Left colon (tissue), 2 donors: ENCODE measurements around the gene NT5DC1. TPM values are rescaled to one million over a fixed set of nuclear protein-coding genes. Genes with fewer than 3 reads are reported as not detected.

Source experiments
- ATAC-seq: fragments of 200-7000 bp; cut with Tn5 transposase; one replicate; pipeline ENCODE4 v1.9.1; 2020; ENCODE audit warnings: mild to moderate bottlenecking, moderate library complexity
- DNase-seq, 2 donors: peaks; one replicate each; pipeline ENCODE4 v3.0.0-alpha.2; 2020
- intact Hi-C, 2 donors: fragments of 100-400 bp; cut with DNase I in 1 of 2; cut with micrococcal nuclease in 1 of 2; formaldehyde crosslinking; loops; one replicate each; pipeline versions ENCODE4 v1.11.2 to v1.14.0; 2022; cut with DNase I, micrococcal nuclease
- long read RNA-seq: library from polyadenylated mRNA; unstranded; transcript quantifications from one replicate; pipeline ENCODE4 v2.0.0, GENCODE V29; 2021
- total RNA-seq, 2 donors: library from RNA; stranded (reverse); fragmentation: NEBNext Ultra II Directional; extraction: Animal tissue kit (Norgen Biotek cat#: 25700); gene quantifications; one replicate each; pipeline ENCODE4 v1.2.1, GENCODE V29; 2021
- donor health status: DM: no; HTN: no; CAD: no.
- donor health status: DM: yes; HTN: yes; CAD: no.

The NT5DC1 gene
- total RNA-seq: 10 to 100 TPM; 43.7 to 45.2 TPM
- long read RNA-seq, full-length matches to known transcripts: 63 of 74 reads
- long read RNA-seq, partial matches to known transcripts: 4 of 74 reads
- long read RNA-seq, other reads (novel, unspliced or antisense): 7 of 74 reads

DNA sequence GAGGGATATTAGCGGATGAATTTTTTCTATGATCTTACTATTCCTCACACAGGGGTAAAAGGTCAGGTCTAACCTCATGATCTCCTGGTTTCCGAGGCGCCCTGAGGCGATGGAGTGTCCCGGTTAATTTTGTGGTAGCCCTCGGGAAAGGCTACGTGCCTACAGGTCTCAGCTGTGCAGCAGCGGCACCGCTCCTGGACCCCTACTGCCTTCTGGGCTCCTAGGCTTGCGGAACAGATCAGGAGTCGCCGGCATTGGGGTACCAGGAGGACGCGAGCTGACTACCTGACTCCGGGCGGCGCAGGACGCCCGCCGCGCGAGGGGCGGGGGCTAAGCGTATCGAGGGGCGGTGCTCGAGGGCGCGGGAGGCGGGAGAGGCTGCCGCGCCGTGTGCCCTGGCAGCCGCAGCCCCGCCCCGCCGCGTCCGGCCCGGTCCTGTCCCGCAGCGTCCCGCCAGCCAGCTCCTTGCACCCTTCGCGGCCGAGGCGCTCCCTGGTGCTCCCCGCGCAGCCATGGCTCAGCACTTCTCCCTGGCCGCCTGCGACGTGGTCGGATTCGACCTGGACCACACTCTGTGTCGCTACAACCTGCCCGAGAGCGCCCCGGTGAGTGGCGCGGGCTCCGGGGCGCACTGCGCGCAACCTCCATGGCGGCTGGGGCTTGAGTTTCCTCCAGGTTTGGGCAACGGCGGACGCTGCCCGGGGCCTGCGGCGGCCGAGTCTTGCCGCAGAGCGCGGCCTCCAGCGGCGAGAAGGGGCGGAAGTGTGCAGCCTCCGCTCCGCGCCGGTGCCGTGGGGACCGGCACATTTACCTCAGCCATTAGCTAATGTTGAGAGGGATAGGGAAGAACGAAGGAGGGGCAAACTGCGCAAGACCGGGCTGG lies at the start of gene NT5DC1:
TSS of gene NT5DC1 (plus strand) at position 435 of the 883 bp plus-strand sequence. CDS start at position 513, 78 bp downstream.
- intact Hi-C loops: loop anchor here in 1 of 2 donors (5.0 kb wide), 1 partner anchor 88 kb away; no protein-coding TSS in a partner anchor
- ATAC-seq (peak; percentile 94), DNase-seq (peak; percentile 86 to 91)

DNA sequence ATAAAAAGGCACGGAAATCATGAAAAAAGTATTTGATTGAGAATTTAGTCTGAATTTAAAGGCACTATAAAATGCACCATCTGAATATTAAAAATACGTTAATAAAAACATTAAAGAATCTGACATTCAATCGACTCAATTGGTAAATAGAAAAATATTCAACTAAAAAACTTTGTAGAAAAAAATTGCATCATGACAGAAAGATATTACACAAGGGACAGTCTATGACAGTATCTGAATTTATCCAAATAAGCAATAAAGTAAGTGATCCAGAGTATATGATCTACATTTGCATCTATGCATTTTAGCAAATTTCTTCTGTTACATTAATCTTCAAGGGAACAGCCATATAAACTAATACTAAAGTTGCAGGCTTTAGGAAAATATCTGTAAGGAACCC lies 49.4 kb upstream of the NT5DC1 start:
- no peak for ATAC-seq
- intact Hi-C loops: no loop called here
- no peak for DNase-seq

DNA sequence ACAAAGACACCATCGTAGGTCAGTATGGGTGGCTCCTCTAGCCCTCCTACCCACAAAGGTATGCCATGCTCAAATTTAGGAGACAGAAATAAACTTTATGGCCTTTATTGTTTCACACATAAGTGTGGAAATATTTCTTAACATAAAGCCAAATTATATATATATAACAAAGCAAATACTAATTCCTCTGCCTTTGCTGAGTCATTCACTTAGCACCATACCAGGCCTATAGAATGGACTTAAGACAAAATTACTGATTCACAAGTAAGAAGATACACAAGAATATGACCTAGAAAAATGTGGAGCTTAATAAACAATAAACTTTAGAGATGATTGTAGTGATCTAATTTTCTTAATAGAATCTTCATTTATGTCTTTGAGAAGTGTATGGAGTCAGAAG lies 45.1 kb upstream of the NT5DC1 start:
- ATAC-seq (no peak), DNase-seq (no peak)
- intact Hi-C loops: no loop called here

DNA sequence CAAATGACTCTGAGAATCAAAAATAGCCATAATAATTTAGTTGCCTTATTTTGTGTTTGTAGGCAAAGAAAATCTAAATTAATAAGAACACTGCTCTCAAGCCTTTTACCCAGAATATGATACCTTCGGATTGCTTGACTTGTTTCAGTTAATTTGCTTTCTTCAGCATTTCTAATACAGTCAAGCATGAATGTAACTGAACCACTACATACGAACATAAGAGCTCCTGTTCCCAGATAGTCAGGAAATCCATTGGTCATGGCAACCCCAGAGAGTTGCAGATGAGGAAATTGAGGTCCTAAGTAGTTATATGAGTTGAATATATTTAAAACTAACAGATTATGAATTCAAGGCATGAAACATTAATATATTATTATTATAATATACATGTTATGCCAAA lies 42.9 kb upstream of the NT5DC1 start:
- ATAC-seq: no peak
- intact Hi-C loops: no loop called here
- DNase-seq: no peak

DNA sequence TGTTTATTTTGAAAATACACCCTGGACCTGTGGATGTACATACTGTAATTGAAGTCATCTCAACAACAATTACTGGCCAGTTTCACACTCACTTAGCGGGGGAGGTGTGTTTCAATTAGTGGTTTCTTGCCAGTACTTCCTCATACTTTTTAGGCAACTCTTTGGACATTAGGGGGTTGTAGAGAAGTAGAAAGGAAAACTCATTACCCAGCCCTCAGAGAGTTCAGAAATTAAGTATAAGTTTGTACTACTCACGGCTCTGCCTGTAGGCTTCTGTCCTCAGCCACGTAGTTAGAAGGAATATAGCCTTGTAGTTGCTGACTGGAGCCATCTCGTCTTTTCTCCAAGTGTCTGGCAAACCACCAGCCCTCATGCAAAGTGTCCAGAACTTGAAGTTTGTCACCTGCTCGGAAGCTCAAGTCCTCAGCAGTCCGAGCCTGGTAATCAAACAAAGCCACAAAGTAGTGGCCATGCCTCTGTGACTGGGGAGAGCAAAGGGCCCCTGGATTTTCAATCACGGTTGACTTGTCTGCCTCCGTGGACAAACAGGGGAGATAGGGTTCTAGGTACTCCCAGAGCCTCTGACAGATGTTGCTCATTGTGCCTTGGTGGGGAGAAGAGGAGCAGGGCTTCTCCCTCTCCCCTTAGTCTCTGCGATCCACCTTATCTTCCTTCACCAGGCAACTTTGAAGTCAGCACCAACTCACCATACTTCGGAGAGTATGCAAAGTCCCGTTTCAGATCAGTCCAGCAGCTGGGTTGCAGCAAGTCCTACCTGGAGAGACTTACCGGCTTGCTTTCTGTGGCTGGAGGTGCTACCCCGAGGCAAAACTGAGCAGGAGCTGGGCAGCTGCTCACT lies 40.7 kb upstream of the NT5DC1 start:
- intact Hi-C loops: no loop called here
- ATAC-seq (peak; percentile 60), DNase-seq (peak in 1 of 2 donors; percentile 40)

DNA sequence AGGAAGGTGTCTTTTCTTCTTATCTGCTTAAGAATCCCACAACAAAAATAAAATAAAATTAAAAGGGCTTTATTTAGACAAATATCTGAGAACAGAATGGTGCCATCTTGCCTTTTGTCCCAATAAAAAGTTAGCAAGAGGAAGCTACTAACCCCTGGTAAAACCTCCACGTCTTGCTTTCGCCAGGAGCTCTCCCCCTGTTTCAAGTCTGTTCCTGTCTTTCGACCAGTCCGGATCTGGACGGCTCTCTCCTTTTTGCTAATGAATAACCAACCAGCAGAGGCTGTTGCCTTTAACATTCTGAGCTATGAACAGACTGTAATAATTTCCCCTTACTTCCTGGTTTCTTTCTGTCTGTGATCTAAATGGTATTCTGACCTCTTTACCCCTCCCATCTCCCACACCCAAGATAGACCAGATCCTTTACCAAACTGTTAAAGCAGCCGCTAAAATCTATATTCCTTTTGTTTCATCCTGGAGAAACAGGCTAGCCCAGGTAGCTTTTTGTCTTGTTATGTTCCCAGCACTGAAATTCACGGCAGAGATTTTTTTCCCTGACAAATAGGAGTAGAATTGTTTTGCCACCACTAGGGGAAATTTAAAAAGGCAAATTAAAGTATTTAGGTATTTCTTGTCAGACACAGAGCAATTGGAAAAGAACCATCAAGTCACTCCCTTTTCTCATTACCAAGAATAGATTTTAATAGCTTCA lies 39.9 kb upstream of the NT5DC1 start, which contains the start of gene FRK:
TSS of gene FRK (minus strand) at position 320 of the 712 bp plus-strand sequence. CDS start 580 bp downstream, outside the sequence.
- intact Hi-C loops: no loop called here
- DNase-seq (peak; percentile 58 to 82), ATAC-seq (peak; percentile 89)

DNA sequence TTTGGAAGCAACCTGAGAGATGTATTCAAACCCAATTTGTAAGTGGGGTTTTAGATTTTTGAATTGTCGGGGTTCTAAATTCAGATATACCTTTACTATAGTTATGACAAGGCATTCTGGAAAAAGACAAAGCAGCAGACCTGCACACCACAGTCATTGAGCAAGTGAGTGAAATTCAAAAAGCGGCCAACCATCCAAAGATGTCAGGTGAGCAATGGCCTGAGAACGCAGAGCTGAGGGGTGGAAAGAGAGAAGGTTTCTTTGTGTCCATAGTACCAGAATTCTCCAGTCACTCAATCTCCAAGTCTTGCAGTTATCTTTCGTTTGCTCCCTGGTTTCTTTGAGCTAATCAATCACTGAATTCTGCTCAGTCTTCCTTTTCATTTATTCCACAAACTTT lies 38.2 kb upstream of the NT5DC1 start:
- no peak for ATAC-seq
- DNase-seq: no peak
- intact Hi-C loops: no loop called here

DNA sequence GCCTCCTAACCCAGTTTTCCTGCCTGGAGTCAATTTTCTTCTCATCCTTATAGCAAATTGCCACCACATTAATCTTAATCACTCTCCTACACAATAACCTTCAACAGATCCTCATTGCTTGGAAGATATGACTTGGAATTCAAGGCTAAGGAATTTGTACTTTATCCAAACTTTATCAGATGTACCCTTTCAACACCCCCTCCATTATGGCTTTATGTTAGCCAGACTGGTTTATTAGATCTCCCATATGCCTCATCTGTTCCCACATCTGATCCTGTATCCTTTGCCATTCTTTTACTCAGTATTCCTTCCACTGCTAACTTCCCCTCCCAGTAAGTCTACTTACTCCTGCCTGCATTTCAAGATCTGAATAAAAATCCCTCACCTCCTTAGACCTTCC lies 36.0 kb upstream of the NT5DC1 start:
- DNase-seq: no peak
- no peak for ATAC-seq
- intact Hi-C loops: no loop called here

DNA sequence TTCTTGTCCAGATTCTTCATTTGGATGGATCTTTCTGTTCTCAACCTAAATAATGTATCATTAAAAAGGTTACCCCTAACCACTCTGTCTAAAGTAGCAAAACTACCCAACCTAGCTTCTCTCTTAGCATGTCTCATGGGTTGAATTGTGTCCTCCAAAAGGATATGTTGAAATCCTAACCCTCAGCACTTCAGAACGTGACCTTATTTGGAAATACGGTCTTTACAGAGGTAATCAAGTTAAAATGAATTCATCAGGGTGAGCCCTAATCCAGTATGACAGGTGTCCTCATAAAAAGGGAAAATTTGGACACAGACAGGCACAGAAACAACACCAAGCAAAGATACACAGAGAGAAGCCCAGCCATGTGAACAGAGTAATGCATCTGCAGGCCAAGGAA lies 33.9 kb upstream of the NT5DC1 start:
- ATAC-seq: no peak
- no peak for DNase-seq
- intact Hi-C loops: no loop called here

DNA sequence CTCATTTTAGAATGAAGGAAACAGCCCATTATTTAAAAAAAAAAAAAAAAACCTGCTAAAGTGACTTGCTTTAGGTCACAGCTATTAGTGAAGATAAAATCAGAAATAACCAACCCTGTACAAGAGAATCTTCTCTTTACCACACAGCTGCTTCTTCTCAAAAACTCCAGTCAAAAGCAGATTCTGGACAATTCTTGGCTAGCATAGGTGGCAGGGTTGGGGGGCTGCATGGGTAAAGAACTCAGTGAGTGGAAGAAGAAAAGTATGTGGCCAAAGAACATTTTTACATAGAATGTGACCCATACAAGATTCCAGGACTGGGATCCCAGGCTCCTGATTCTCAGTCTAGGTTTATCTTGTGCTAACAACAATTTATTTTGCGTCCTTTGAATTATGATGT lies 30.6 kb upstream of the NT5DC1 start:
- no peak for ATAC-seq
- intact Hi-C loops: no loop called here
- no peak for DNase-seq

DNA sequence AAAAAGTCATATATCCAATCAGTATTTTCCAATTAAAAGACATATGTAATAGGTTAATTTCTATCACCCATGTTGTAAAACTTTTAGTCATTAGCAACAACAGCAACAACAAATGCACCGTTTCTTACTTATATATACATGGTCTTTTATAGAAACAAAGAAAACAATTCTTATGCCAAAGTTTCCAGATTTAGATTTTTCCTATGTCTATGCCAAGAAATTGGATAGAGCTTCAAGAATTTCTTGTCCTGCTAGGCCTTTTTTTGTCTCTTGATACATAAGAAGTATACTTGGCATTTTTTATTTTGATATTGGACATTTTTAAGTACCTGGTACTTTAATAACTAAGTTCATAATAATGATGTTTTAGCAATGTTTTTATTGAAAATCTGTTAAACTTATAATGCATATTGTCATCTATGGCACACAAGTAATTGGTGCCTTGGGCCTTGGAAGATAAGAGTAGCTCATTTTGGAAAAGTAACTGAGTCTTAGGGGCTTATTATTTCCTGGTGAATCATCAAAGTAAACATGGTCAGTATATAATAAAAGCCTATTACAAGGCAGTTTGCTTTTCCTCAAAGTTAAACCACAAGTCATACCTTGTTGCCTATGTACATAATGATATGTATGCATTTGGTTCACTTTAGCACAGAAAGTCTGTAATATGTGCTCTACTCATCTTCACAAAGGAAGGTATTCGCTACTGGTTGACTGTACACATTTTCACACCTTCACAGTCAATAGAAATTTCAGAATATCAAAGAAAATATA lies 29.9 kb upstream of the NT5DC1 start:
- DNase-seq (no peak), ATAC-seq (no peak)
- intact Hi-C loops: no loop called here

DNA sequence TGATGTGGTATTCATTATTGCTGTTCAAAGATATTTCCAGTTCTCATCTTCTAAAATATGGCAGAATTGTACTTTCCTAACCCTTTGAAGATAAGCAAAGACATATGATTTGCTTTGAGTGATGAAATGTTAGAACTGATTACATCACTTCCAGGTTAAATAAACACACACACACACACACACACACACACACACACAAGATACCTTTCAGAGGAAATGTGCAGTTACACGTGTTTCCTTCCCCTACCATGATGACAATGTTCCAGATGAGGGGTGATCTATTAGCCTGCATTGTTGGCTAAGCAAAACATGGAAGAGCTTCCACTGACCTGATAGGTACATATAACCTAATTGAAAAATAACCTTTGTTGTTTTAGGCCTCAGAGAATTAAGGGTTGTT lies 28.3 kb upstream of the NT5DC1 start:
- no peak for ATAC-seq
- DNase-seq: no peak
- intact Hi-C loops: no loop called here

DNA sequence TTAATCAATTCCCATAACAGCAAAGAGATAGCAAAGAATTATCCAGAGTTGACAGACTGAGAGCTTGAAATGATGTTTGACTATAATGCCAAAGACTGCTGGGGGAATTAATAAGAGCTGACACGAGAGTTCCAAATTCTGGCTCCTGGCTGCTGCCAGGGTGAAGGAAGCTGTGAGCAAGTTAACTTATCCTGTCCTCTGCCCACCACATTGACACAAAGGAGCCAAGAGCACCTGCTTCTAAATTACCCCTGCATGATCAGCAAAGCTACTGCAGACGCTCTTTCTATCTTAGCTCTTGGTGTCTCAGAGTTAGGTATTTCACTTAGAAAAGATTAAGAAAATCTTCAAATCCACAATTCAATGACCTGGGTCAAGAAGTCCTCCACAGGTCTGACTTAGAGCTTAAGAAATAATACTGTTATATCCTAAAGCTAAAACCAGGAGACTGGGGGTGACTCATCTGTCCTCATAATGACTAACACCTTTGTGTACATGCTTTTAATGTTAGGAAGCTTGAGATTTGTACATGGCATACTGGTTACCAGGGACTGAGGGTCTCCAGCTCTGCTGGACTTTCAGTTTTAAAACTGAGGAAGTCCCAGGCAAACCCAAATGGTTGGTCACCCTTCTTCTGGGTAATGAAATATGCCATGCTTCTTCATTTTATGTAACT lies 26.8 kb upstream of the NT5DC1 start:
- ATAC-seq (no peak), DNase-seq (no peak)
- intact Hi-C loops: no loop called here

DNA sequence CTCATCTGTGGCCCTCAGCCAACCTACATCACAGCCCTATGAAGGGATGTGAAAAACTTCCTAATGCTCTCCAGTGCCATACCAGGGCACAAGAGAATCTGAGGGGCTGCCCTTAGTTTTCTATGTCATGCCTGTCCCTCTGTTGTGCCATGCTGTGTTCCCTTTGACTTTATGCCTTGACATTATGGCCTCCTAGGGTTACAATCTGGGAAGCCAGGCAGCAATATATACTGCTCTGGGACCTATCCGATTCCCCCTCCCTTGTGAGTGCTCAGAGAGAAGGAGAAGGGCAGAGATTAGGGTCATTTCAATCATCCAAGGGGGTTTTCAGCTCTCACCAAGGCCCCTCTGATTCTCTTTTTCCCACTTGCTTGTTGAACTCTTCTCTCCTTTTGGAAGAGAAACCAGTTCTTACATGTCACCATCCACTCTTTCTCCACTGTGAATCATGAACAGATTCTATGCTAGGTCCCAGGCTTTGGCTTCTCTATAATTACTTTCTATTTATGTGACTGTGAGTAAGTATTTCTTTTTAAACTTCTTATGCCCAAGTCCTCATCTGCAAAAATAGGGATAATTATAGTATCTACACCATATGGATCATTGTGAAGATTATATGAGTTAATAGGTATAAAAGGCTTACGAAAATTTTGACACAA lies 25.8 kb upstream of the NT5DC1 start:
- DNase-seq (no peak), ATAC-seq (no peak)
- intact Hi-C loops: no loop called here

DNA sequence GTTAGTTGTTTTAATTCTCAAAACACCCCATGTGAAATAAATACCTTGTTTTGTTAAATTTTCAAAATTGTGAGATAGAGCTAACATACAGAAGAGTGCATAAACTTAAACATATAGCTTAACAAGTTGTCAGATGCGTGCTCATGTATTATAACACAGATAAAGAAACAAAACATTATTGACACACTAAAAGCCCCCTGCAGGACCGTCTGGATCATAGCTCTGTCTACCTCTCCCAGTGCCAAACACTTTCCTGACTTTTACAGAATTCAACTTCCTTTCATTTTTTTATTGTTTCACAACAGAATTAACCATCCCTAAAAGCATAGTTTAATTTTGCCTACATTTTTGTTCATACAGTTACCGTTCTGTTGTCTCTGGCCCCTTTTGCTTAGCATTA lies 22.1 kb upstream of the NT5DC1 start:
- ATAC-seq: no peak
- DNase-seq: no peak
- intact Hi-C loops: no loop called here

DNA sequence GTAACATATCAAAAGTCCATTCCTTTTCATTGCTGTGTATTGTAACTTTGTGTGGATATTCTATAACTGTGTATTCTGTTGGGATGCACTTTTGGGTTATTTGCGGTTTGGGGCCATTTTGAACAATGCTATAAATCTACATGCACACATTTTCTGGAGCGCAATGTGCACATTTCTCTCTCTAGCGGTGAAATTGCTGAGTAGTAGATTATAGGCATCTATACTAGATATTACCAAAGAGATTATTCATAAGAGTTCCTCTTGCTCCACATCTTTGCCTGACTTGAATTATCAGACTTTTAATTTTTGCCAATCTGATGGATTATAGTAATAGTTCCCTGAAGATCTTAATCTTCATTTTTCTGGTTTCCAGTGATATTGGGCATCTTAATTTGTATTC lies 21.7 kb upstream of the NT5DC1 start:
- no peak for ATAC-seq

DNA sequence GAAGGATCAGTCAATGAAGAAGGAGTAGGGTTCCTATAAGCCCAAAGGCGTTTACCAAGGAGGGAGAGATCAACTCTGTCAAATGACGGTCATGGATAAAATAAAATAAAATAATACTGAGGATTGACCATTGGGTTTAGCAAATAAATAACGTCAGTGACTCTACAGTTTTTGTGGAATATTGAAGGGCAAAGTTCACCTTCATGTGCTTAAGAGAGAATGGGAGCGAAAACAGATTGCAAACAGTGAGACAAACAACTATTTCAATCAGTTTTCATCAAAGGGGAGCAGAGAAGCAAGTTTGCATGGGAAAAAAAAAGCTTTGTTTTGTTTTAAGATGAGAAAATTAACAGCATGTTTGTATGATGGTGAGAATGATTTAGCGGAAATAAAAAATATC lies 17.6 kb upstream of the NT5DC1 start:
- DNase-seq: no peak
- intact Hi-C loops: no loop called here
- no peak for ATAC-seq

More for the DNA sequence above, 21.7 kb upstream of the NT5DC1 start:
- intact Hi-C loops: no loop called here
- no peak for DNase-seq
